Hepatocyte (in vitro differentiated cells): ENCODE results near the gene PSD.

Experiments
- CTCF ChIP-seq: fragments of 200-600 bp; sonication (generic); IDR thresholded peaks from 2 replicates; pipeline ENCODE4 v1.5.1; 2016; ENCODE audit warnings: antibody characterized with exemption, mild to moderate bottlenecking; ENCODE audit not compliant: poor library complexity
- EZH2phosphoT487 ChIP-seq: fragments of 200-600 bp; sonication (generic); IDR thresholded peaks from one replicate; pipeline ENCODE4 v1.6.1; 2018; ENCODE audit warnings: antibody characterized with exemption, mild to moderate bottlenecking, low read depth, moderate library complexity; ENCODE audit not compliant: unreplicated experiment, severe bottlenecking

- TF ChIP-seq CTCF, result no peak
- no peak for TF ChIP-seq EZH2phosphoT487
Observed at GRCh38 chr10:102371295-102371694, 47.3 kb downstream of the PSD start.
